ENCODE results near the gene NETO1. TPM values are rescaled to one million over a fixed set of nuclear protein-coding genes. Genes with fewer than 3 reads are reported as not detected.
A peak's percentile ranks its signal among the peaks of the same experiment; 100 is the strongest.

Gene NETO1
- total RNA-seq, 1 donor from 2014 or later = 19.8 TPM

- Histone ChIP-seq H3K36me3 (ENCODE audit: insufficient read depth, low read length) (no peaks in the 10 kb centered on the region), H4K20me1 (ENCODE audit: insufficient read depth, low read length) (no peaks in the 10 kb centered on the region), H3K4me3 (ENCODE audit: insufficient read depth, low read depth, low read length) (no peak overlapping the region), H3K27me3 (ENCODE audit: insufficient read depth, low read length) (no peaks in the 10 kb centered on the region), H3K9ac (ENCODE audit: low read length) (no peak overlapping the region), H2AFZ (ENCODE audit: low read depth, low read length) (no peak overlapping the region), H3K79me2 (ENCODE audit: insufficient read depth, low read length) (no peaks in the 10 kb centered on the region), H3K27ac (ENCODE audit: low read depth, low read length) (no peak overlapping the region), H3K9me3 (ENCODE audit: insufficient read depth, low read depth, low read length) (no peaks in the 10 kb centered on the region), H3K4me1 (ENCODE audit: insufficient read depth, low read length) (no peaks in the 10 kb centered on the region), H3K4me2 (ENCODE audit: low read length) (no peak overlapping the region)
- Mint-ChIP-seq H3K36me3 (ENCODE audit: low read depth, unreplicated experiment) (no peaks in the 10 kb centered on the region), H3K4me3 (ENCODE audit: unreplicated experiment) (no peak overlapping the region), H3K9me3 (ENCODE audit: unreplicated experiment) (no peaks in the 10 kb centered on the region), H3K27ac (ENCODE audit: unreplicated experiment) (no peak overlapping the region), H3K4me1 (ENCODE audit: low read depth, unreplicated experiment) (no peaks in the 10 kb centered on the region), H3K27me3 (ENCODE audit: low read depth, unreplicated experiment) (no peaks in the 10 kb centered on the region)
- DNase-seq (ENCODE audit: low read depth) (no peak), FAIRE-seq (no peak)
- no peak for TF ChIP-seq CTCF (IDR thresholded peaks at IDR 0.05; ENCODE audit: insufficient read depth, low read depth, low read length)
- no peak for TF ChIP-seq EZH2 (IDR thresholded peaks at IDR 0.05; ENCODE audit: insufficient read depth, low read length)
These were observed 10.4 kb upstream of the NETO1 start for GRCh38 chr18:72878143-72878542.

GRCh38 chr18:72871091-72871490 is 3.3 kb upstream of the NETO1 start:
- Histone ChIP-seq H3K4me1 (ENCODE audit: insufficient read depth, low read length) (peaks cover 12% of the 10 kb centered on the region), H3K4me2 (ENCODE audit: low read length) (no peak overlapping the region), H3K27ac (ENCODE audit: low read depth, low read length) (no peak overlapping the region), H2AFZ (ENCODE audit: low read depth, low read length) (no peak overlapping the region), H3K36me3 (ENCODE audit: insufficient read depth, low read length) (no peaks in the 10 kb centered on the region), H3K4me3 (ENCODE audit: insufficient read depth, low read depth, low read length) (no peak overlapping the region), H3K9ac (ENCODE audit: low read length) (no peak overlapping the region), H3K9me3 (ENCODE audit: insufficient read depth, low read depth, low read length) (no peaks in the 10 kb centered on the region), H3K79me2 (ENCODE audit: insufficient read depth, low read length) (peaks cover 8% of the 10 kb centered on the region), H4K20me1 (ENCODE audit: insufficient read depth, low read length) (peaks cover 3% of the 10 kb centered on the region), H3K27me3 (ENCODE audit: insufficient read depth, low read length) (peaks cover 3% of the 10 kb centered on the region)
- Mint-ChIP-seq H3K9me3 (ENCODE audit: unreplicated experiment) (no peaks in the 10 kb centered on the region), H3K4me1 (ENCODE audit: low read depth, unreplicated experiment) (peaks cover 4% of the 10 kb centered on the region), H3K36me3 (ENCODE audit: low read depth, unreplicated experiment) (no peaks in the 10 kb centered on the region), H3K27me3 (ENCODE audit: low read depth, unreplicated experiment) (peaks cover 5% of the 10 kb centered on the region), H3K4me3 (ENCODE audit: unreplicated experiment) (no peak overlapping the region), H3K27ac (ENCODE audit: unreplicated experiment) (no peak overlapping the region)
- FAIRE-seq (no peak), DNase-seq (ENCODE audit: low read depth) (peak; percentile 35)
- TF ChIP-seq CTCF (IDR thresholded peaks at IDR 0.05; ENCODE audit: insufficient read depth, low read depth, low read length) = no peak
- TF ChIP-seq EZH2 (IDR thresholded peaks at IDR 0.05; ENCODE audit: insufficient read depth, low read length) = no peak

GRCh38 chr18:72869226-72870185 is 1.7 kb upstream of the NETO1 start:
- peak overlapping the region; percentile 93 for H3K4me2 ChIP-seq (ENCODE audit: low read length)
- peak overlapping the region; percentile 84 for H3K4me3 Mint-ChIP-seq (ENCODE audit: unreplicated experiment)
- H3K36me3 Mint-ChIP-seq (ENCODE audit: low read depth, unreplicated experiment) = no peaks in the 10 kb centered on the region
- no peak overlapping the region for H3K27ac Mint-ChIP-seq (ENCODE audit: unreplicated experiment)
- no peaks in the 10 kb centered on the region for H3K9me3 Mint-ChIP-seq (ENCODE audit: unreplicated experiment)
- H4K20me1 ChIP-seq (ENCODE audit: insufficient read depth, low read length) = peaks cover 3% of the 10 kb centered on the region
- peaks cover 10% of the 10 kb centered on the region for H3K27me3 Mint-ChIP-seq (ENCODE audit: low read depth, unreplicated experiment)
- no peak for FAIRE-seq
- peaks cover 3% of the 10 kb centered on the region for H3K27me3 ChIP-seq (ENCODE audit: insufficient read depth, low read length)
- no peak overlapping the region for H3K27ac ChIP-seq (ENCODE audit: low read depth, low read length)
- H3K4me1 Mint-ChIP-seq (ENCODE audit: low read depth, unreplicated experiment) = peaks cover 4% of the 10 kb centered on the region
- H3K9me3 ChIP-seq (ENCODE audit: insufficient read depth, low read depth, low read length) = no peaks in the 10 kb centered on the region
- peaks cover 10% of the 10 kb centered on the region for H3K79me2 ChIP-seq (ENCODE audit: insufficient read depth, low read length)
- peak overlapping the region; percentile 81 for H2AFZ ChIP-seq (ENCODE audit: low read depth, low read length)
- peaks cover 12% of the 10 kb centered on the region for H3K4me1 ChIP-seq (ENCODE audit: insufficient read depth, low read length)
- no peaks in the 10 kb centered on the region for H3K36me3 ChIP-seq (ENCODE audit: insufficient read depth, low read length)
- H3K4me3 ChIP-seq (ENCODE audit: insufficient read depth, low read depth, low read length) = peak overlapping the region; percentile 69
- no peak for DNase-seq (ENCODE audit: low read depth)
- peak overlapping the region; percentile 79 for H3K9ac ChIP-seq (ENCODE audit: low read length)
- TF ChIP-seq EZH2 (IDR thresholded peaks at IDR 0.05; ENCODE audit: insufficient read depth, low read length) = no peak
- no peak for TF ChIP-seq CTCF (IDR thresholded peaks at IDR 0.05; ENCODE audit: insufficient read depth, low read depth, low read length)

Measured in astrocyte (in vitro differentiated cells and primary cell).